C4-2B (cell line): ENCODE data around the gene SLC8A3.

Experiments
- H3K27ac ChIP-seq: fragments of 450-650 bp; 2 replicates; pipeline ENCODE4 v1.5.1; 2017
- ZFX ChIP-seq: fragments of 450-650 bp; IDR thresholded peaks from 2 replicates; pipeline ENCODE4 v1.6.1; 2017
- TF ChIP-seq, protein P1 (sequence below): fragments of 450-650 bp; conservative IDR thresholded peaks from 2 replicates; pipeline ENCODE4 v1.5.1; 2017; ENCODE audit warnings: mild to moderate bottlenecking

SLC8A3 gene

DNA sequence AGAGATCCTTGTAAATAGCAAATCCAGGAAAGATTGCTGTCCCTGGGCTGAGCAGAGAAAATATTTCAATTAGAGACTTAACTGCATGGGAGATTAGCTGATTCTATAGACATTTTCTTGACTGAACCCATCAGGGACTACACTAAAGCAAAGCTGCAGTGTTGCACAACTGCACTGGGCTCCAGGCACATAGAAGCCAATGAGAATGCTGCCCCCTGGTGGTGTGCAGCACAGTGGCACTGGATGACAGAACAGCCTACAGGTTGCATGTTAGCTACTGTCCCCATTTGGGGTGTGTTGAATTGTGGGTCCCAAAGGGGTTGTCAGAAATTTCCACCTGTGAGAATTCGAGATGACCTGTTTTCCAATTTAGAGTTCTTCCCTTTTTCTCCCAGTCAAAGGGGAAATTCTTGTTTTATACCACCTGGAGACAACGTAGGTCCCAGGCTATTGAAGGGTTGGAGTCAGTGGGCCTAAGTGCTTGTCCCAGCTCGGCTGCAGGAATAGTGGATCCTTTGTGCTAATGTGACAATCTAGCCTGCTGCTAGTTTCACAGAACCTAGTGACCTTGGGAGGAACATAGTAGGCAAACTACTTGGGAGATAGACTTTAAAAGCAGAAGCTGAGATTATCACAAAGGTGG lies 114.7 kb downstream of the SLC8A3 start:
- H3K27ac ChIP-seq: no peak overlapping the region
- no peak for TF ChIP-seq ZFX
- TF ChIP-seq, protein P1, sequence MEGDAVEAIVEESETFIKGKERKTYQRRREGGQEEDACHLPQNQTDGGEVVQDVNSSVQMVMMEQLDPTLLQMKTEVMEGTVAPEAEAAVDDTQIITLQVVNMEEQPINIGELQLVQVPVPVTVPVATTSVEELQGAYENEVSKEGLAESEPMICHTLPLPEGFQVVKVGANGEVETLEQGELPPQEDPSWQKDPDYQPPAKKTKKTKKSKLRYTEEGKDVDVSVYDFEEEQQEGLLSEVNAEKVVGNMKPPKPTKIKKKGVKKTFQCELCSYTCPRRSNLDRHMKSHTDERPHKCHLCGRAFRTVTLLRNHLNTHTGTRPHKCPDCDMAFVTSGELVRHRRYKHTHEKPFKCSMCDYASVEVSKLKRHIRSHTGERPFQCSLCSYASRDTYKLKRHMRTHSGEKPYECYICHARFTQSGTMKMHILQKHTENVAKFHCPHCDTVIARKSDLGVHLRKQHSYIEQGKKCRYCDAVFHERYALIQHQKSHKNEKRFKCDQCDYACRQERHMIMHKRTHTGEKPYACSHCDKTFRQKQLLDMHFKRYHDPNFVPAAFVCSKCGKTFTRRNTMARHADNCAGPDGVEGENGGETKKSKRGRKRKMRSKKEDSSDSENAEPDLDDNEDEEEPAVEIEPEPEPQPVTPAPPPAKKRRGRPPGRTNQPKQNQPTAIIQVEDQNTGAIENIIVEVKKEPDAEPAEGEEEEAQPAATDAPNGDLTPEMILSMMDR: peak; percentile 94

DNA sequence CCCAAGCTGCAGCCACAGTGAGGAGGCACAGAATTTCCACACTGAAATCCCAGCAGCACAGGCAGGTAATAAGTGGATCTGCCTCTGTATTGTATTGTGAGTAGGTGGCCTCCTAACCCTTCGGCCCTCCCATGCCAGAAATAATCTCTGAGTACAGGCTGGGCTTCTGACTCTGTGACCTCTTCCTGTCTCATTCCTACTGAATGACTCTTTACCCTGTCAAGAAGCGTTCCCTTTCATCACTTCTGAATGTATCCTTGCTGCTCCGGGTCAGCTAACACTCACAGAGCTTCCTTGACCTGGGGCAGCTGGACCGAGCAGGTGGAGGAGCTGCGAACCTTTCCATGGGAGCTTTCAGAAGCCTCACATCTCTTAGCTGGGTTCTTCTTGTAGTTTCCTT lies 119.6 kb downstream of the SLC8A3 start:
- no peak overlapping the region for H3K27ac ChIP-seq
- TF ChIP-seq, protein P1: no peak
- no peak for TF ChIP-seq ZFX

DNA sequence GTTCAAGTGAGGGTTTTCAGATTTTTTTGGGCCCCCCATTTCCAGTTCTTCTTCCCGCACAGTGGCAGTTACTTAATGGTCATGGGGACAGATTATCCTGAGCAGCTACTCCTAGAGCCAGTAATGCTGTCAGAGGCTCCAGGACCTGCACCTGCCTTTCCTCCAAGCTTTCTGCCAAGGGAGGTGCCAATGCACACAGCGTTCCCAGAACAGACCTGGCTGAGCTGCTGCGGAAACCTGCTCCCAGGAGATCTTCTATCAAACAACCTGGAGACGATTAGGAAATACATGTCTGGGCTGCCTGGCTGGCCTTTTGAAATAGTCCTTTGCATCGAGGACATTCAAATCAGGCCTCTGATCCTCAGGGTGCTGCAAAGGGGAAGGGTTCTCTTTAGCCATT lies 120.9 kb downstream of the SLC8A3 start:
- H3K27ac ChIP-seq: no peak overlapping the region
- TF ChIP-seq, protein P1: no peak
- no peak for TF ChIP-seq ZFX

DNA sequence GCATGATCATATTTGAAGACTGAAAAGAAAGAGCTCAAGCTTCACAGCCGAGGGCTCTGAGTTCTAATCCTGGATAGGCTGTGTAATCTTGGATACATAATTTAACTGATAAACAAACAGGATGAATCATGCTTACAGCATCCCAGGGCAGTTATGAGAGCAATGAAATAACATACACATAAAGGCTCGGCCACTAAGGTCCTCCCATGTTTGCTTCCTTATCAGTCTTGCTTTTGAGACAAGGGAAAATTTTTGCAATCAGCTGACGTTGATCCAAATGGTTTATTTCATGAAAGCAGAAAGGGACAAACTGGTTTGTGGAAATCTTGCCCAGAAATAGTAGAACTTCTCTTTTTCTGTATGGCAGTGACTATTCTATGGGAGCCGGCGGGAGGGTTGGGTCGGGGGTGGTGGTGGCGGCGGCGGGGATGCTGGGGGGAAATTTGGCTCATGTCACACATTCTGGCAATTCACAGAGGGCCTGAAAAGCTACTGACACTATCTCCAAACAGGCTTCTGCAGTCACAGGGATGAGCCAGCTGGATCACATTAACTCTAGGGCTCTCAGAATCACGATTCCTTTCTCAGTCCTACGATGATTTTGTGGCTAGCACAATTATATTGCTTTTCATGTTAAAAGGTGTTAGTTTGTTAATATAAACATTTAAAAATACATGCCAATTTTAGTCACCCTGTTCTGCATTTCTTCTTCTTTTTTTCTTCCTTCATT lies 124.5 kb downstream of the SLC8A3 start:
- TF ChIP-seq, protein P1: no peak
- no peak for TF ChIP-seq ZFX
- no peak overlapping the region for H3K27ac ChIP-seq

DNA sequence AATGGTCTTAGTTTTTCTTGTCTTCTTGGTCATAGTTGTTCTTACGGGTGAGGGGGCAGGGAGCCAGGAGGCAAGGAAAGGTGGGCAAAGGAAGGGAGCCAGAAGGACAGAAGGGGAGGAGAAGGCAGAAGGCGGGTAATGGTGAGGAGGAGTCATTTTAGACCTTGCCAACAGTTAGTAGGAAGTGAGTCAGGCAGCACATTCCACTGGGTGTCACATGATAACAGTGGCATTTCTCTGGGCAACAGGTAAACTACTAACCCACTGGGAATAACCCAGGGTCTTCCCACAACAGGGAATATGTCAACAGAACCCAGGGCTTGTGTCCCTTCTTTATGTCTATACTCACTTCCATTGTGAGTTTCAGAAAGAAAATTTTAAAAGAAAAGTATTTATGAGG lies 127.6 kb downstream of the SLC8A3 start:
- no peak overlapping the region for H3K27ac ChIP-seq
- TF ChIP-seq, protein P1: no peak
- no peak for TF ChIP-seq ZFX

DNA sequence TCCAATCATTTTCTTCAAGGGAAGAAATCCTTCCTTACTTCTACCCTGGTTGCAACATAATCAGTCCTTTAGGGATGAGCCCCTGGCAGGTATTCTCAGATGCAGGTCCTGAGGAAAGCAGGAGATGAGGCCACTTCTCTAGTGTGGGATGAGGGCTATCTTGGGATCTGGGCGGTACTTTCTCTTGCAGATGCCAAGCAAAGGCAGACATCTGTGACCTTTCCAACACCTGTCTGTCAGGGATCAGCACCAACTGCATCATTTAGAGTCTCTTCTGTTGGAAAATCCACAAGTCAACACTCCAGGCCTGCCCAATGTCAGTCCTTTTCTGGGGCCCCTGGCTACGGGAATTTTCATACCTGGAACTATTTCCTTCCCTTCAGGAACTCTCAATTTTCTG lies 129.2 kb downstream of the SLC8A3 start:
- no peak for TF ChIP-seq ZFX
- TF ChIP-seq, protein P1: no peak
- no peak overlapping the region for H3K27ac ChIP-seq

DNA sequence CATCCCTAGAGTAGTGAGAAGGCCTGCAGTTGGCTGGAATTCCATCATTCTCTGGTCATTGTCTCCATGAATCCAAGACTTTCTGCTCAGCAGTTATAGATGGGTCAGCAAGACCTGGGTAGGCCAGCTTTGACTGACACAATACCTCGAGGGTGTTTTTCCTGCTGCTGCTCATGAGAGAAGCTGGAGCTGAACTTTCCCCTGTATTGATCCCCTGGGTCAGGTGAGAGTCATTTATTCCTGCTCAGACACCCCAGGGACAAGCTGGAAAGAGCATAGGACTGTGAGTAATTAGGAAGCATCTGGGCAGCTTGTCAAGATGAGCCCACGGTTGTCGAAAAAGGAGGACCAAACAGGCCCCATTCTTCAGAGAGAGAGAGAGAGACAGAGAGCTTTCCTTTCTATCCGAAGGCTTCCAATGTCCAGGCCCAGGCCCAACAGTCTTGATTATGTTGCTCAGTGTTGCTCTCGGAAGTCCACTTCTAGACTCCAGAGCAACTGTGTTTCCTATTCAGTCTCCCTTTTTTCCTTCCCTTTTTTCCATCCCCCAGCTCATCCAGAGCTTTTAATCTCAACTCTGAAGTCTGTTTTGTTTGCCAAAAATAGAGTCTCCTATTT lies 131.1 kb downstream of the SLC8A3 start:
- TF ChIP-seq, protein P1: no peak
- no peak for TF ChIP-seq ZFX
- H3K27ac ChIP-seq: no peak overlapping the region
